Liver (tissue), 9 donors: ENCODE measurements around the gene TFCP2. TPM values are rescaled to one million over a fixed set of nuclear protein-coding genes. Genes with fewer than 3 reads are reported as not detected.

Experiments used
- DNase-seq: peaks from one replicate; pipeline ENCODE4 v3.0.0-alpha.2; 2017; ENCODE audit warnings: low spot score
- H3K27ac ChIP-seq, 2 donors: one replicate each; pipeline ENCODE4 v1.7.0; 2013; ENCODE audit warnings: inconsistent platforms in 2 of 2, low read length in 2 of 2, control low read depth in 1 of 2, low read depth in 1 of 2, mild to moderate bottlenecking in 1 of 2
- H3K27me3 ChIP-seq, 4 donors: one replicate each; pipeline versions ENCODE4 v1.6.1 to v1.7.0; 2013; ENCODE audit warnings: low read length in 3 of 4, inconsistent platforms in 1 of 4, mild to moderate bottlenecking in 1 of 4, moderate library complexity in 1 of 4; ENCODE audit not compliant: control insufficient read depth in 4 of 4, insufficient read depth in 4 of 4
- H3K36me3 ChIP-seq, 4 donors: one replicate each; pipeline versions ENCODE4 v1.6.1 to v1.7.0; 2013; ENCODE audit warnings: low read length in 3 of 4, mild to moderate bottlenecking in 3 of 4, low read depth in 1 of 4, moderate library complexity in 1 of 4; ENCODE audit not compliant: control insufficient read depth in 4 of 4, insufficient read depth in 3 of 4
- H3K4me1 ChIP-seq, 4 donors: one replicate each; pipeline versions ENCODE4 v1.6.1 to v1.7.0; 2013; ENCODE audit warnings: low read length in 3 of 4, mild to moderate bottlenecking in 3 of 4, moderate library complexity in 1 of 4; ENCODE audit not compliant: control insufficient read depth in 4 of 4, insufficient read depth in 4 of 4
- H3K4me3 ChIP-seq, 3 donors: one replicate each; pipeline versions ENCODE4 v1.6.1 to v1.7.0; 2013; ENCODE audit warnings: low read length in 3 of 3, control low read depth in 1 of 3, low read depth in 1 of 3, mild to moderate bottlenecking in 1 of 3
- H3K9ac ChIP-seq, 2 donors: one replicate each; pipeline ENCODE4 v1.7.0; 2013; ENCODE audit warnings: low read length in 2 of 2, mild to moderate bottlenecking in 2 of 2, moderate library complexity in 2 of 2, control low read depth in 1 of 2, low read depth in 1 of 2
- H3K9me3 ChIP-seq, 4 donors: one replicate each; pipeline versions ENCODE4 v1.6.1 to v1.7.0; 2013; ENCODE audit warnings: low read length in 3 of 4; ENCODE audit not compliant: control insufficient read depth in 4 of 4
- EGR1 ChIP-seq, 2 donors: IDR thresholded peaks; 2 replicates each; pipeline ENCODE4 v1.6.1; 2016 to 2018; ENCODE audit warnings: antibody characterized with exemption in 2 of 2, low read depth in 2 of 2
- FOXA1 ChIP-seq: IDR thresholded peaks from 2 replicates; pipeline ENCODE4 v1.6.1; 2016; ENCODE audit warnings: antibody characterized with exemption
- GABPA ChIP-seq, 2 donors: IDR thresholded peaks in 1 of 2; conservative IDR thresholded peaks in 1 of 2; 2 replicates each; pipeline ENCODE4 v1.6.1; 2016; ENCODE audit warnings: antibody characterized with exemption in 2 of 2, mild to moderate bottlenecking in 1 of 2, moderate library complexity in 1 of 2
- HNF4A ChIP-seq, 2 donors: conservative IDR thresholded peaks; 2 replicates each; pipeline ENCODE4 v1.6.1; 2016; ENCODE audit warnings: antibody characterized with exemption in 2 of 2, mild to moderate bottlenecking in 2 of 2
- HNF4G ChIP-seq: IDR thresholded peaks from 2 replicates; pipeline ENCODE4 v1.6.1; 2016; ENCODE audit warnings: antibody characterized with exemption
- JUND ChIP-seq, 2 donors: IDR thresholded peaks; 2 replicates each; pipeline ENCODE4 v1.6.1; 2016; ENCODE audit warnings: antibody characterized with exemption in 2 of 2
- NR2F2 ChIP-seq: IDR thresholded peaks from 2 replicates; pipeline ENCODE4 v1.6.1; 2016; ENCODE audit warnings: antibody characterized with exemption
- RAD21 ChIP-seq, 2 donors: IDR thresholded peaks; 2 replicates each; pipeline ENCODE4 v1.6.1; 2016; ENCODE audit warnings: antibody characterized with exemption in 2 of 2, mild to moderate bottlenecking in 2 of 2
- RXRA ChIP-seq, 2 donors: IDR thresholded peaks; 2 replicates each; pipeline ENCODE4 v1.6.1; 2017 to 2018; ENCODE audit warnings: antibody characterized with exemption in 2 of 2, mild to moderate bottlenecking in 1 of 2
- TAF1 ChIP-seq: conservative IDR thresholded peaks from 2 replicates; pipeline ENCODE4 v1.6.1; 2016; ENCODE audit warnings: antibody characterized with exemption, mild to moderate bottlenecking
- YY1 ChIP-seq: IDR thresholded peaks from 2 replicates; pipeline ENCODE4 v1.6.1; 2016; ENCODE audit warnings: antibody characterized with exemption, mild to moderate bottlenecking
- WGBS: extraction: QIAGEN DNeasy Blood & Tissue Kit; methylation state at CpG from one replicate; pipeline ENCODE4 v1.1.7; 2013; 5-methylcytosine and 5-hydroxymethylcytosine counted together
- polyA plus RNA-seq, 2 donors: library from polyadenylated mRNA; stranded (reverse) in 1 of 2; unstranded in 1 of 2; fragments of 200-250 nt in 1 of 2; fragments of >200 nt in 1 of 2; fragmentation: Nextera tagmentation in 1 of 2; extraction: Ambion mirVana in 1 of 2; gene quantifications; one replicate each; pipeline versions ENCODE4 v1.2.1 to v1.2.3, GENCODE V29; 2013 to 2015
- total RNA-seq, 2 donors: library from RNA; depleted of rRNA; stranded (reverse); fragments of >200 nt; gene quantifications; one replicate each; pipeline ENCODE4 v1.2.3, GENCODE V29; 2014
- TF ChIP-seq, protein P1 (sequence below): fragments of 150-350 bp; IDR thresholded peaks from 2 replicates; pipeline ENCODE4 v1.5.1; 2017; ENCODE audit warnings: improper control_type of control experiment, low read depth, low read length; ENCODE audit not compliant: missing input control
- TF ChIP-seq, protein P2 (sequence below): IDR thresholded peaks from 2 replicates; pipeline ENCODE4 v1.6.1; 2016; ENCODE audit warnings: antibody characterized with exemption, mild to moderate bottlenecking
- TF ChIP-seq, protein P3 (sequence below): IDR thresholded peaks from 2 replicates; pipeline ENCODE4 v1.6.1; 2016; ENCODE audit warnings: antibody characterized with exemption
- TF ChIP-seq, protein P4 (sequence below): IDR thresholded peaks from 2 replicates; pipeline ENCODE4 v1.6.1; 2016; ENCODE audit warnings: antibody characterized with exemption
- donor health status: healthy.
- donor health status: healthy.
- donor health status: healthy.
- donor health status: healthy.
- donor health status: healthy.

The TFCP2 gene
- total and polyA plus RNA-seq, 4 donors: 1.6 to 8.6 (median 5.1) TPM

DNA sequence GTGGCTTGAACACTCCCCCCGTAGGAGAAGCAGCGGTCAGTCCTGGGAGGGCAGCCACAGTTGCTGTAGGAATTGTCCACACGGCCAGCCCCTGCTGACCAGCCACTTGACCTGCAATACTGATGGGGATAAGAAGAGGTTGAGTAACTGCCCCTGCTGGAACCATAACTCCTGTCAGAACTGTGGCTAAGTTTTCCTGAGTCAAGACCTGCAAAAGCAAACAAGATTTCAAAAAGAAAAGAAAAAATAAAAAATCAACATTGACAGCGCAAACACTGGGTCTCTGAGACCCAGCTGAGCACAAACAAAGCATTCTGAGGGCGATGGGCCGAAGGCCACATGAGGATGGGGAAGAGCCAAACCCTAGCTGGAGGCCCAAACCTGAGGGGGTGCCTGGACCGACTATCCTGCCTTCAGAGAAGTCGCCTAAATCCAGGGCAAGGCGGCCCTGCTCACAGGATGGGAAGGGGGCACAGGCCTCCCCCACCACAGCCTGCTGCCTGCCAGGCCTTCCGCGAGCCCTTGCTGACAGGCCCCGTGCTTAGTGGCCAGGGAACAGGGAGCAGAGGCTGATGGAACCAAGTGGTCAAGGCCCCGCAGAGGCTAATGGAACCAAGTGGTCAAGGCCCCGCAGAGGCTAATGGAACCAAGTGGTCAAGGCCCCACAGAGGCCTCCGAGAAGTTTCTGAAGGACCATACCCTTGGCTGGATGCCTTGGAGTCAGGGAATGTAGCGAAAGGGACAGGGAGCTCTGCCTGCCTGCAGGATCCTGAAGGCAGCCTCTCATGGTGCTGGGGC lies 25.8 kb upstream of the TFCP2 start:
- Histone ChIP-seq H3K9me3 (no peaks in the 10 kb centered on the region), H3K4me1 (peaks cover 0 to 2% (median 0%) of the 10 kb centered on the region in 4 donors), H3K4me3 (no peak overlapping the region), H3K36me3 (no peaks in the 10 kb centered on the region), H3K27ac (no peak overlapping the region), H3K27me3 (no peaks in the 10 kb centered on the region), H3K9ac (no peak overlapping the region)
- TF ChIP-seq RXRA (IDR thresholded peaks at IDR 0.05): no peak
- TF ChIP-seq, protein P1, sequence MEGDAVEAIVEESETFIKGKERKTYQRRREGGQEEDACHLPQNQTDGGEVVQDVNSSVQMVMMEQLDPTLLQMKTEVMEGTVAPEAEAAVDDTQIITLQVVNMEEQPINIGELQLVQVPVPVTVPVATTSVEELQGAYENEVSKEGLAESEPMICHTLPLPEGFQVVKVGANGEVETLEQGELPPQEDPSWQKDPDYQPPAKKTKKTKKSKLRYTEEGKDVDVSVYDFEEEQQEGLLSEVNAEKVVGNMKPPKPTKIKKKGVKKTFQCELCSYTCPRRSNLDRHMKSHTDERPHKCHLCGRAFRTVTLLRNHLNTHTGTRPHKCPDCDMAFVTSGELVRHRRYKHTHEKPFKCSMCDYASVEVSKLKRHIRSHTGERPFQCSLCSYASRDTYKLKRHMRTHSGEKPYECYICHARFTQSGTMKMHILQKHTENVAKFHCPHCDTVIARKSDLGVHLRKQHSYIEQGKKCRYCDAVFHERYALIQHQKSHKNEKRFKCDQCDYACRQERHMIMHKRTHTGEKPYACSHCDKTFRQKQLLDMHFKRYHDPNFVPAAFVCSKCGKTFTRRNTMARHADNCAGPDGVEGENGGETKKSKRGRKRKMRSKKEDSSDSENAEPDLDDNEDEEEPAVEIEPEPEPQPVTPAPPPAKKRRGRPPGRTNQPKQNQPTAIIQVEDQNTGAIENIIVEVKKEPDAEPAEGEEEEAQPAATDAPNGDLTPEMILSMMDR: no peak
- TF ChIP-seq, protein P2, sequence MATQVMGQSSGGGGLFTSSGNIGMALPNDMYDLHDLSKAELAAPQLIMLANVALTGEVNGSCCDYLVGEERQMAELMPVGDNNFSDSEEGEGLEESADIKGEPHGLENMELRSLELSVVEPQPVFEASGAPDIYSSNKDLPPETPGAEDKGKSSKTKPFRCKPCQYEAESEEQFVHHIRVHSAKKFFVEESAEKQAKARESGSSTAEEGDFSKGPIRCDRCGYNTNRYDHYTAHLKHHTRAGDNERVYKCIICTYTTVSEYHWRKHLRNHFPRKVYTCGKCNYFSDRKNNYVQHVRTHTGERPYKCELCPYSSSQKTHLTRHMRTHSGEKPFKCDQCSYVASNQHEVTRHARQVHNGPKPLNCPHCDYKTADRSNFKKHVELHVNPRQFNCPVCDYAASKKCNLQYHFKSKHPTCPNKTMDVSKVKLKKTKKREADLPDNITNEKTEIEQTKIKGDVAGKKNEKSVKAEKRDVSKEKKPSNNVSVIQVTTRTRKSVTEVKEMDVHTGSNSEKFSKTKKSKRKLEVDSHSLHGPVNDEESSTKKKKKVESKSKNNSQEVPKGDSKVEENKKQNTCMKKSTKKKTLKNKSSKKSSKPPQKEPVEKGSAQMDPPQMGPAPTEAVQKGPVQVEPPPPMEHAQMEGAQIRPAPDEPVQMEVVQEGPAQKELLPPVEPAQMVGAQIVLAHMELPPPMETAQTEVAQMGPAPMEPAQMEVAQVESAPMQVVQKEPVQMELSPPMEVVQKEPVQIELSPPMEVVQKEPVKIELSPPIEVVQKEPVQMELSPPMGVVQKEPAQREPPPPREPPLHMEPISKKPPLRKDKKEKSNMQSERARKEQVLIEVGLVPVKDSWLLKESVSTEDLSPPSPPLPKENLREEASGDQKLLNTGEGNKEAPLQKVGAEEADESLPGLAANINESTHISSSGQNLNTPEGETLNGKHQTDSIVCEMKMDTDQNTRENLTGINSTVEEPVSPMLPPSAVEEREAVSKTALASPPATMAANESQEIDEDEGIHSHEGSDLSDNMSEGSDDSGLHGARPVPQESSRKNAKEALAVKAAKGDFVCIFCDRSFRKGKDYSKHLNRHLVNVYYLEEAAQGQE: no peak
- no peak for TF ChIP-seq FOXA1
- TF ChIP-seq HNF4A (conservative IDR thresholded peaks at IDR 0.05): no peak
- no peak for TF ChIP-seq HNF4G
- no peak for TF ChIP-seq YY1
- no peak for TF ChIP-seq RAD21 (IDR thresholded peaks at IDR 0.05)
- no peak for TF ChIP-seq EGR1 (IDR thresholded peaks at IDR 0.05; ENCODE audit: low read depth in 2 of 2)
- TF ChIP-seq, protein P3, sequence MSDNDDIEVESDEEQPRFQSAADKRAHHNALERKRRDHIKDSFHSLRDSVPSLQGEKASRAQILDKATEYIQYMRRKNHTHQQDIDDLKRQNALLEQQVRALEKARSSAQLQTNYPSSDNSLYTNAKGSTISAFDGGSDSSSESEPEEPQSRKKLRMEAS: no peak
- DNase-seq: no peak
- WGBS: 91% methylated on average over 16 of the region's 16 CpGs

DNA sequence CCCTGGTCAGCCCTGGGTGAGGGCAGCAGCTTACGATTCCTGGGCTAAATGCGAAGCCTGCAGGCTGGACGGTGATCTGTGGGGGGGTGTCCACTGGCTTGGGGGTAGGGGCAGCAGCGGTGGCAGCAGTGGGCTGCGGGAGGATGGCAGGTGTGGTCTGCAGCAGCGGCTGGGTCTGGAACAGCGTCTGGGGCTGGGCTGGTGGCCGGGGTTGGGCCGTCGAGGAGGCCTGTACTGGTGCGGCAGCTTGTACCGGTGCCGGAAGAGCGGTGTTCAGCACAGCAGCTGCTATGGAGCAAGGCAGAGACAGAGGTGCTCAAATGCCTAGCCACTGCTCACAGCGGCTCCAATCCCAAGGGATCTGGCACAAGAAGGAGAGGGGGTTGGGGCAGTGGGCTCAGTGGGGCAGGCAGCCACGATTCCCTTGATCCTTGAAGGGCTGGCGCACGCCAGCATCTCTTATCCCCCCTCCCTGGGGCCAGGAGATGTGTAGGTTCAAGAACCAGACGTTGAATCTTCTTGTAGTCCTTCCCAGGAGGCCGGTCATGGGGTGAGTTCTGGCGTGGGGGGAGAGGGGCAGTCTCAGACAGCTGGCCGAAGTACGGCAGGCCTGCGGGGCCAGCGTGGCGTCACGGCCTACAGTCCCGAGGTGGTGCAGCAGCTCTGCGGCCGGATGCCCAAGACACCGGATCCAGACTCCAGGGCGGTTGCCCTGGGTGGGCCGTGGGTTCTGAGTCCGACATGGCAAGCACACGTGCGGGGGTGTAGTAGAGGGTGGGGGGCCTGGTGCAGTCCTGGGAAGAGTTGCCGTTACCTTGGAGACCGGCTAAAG lies 25.0 kb upstream of the TFCP2 start:
- Histone ChIP-seq H3K4me1 (peaks cover 0 to 2% (median 0%) of the 10 kb centered on the region in 4 donors), H3K27me3 (no peaks in the 10 kb centered on the region), H3K9me3 (no peaks in the 10 kb centered on the region), H3K36me3 (no peaks in the 10 kb centered on the region), H3K27ac (no peak overlapping the region), H3K4me3 (no peak overlapping the region), H3K9ac (no peak overlapping the region)
- no peak for DNase-seq
- 98% methylated on average over 38 of the region's 38 CpGs for WGBS
- TF ChIP-seq GABPA (IDR thresholded peaks at IDR 0.05 in 1 of 2, conservative IDR thresholded peaks at IDR 0.05 in 1 of 2) (no peak), YY1 (no peak), RAD21 (IDR thresholded peaks at IDR 0.05) (no peak), NR2F2 (no peak), JUND (IDR thresholded peaks at IDR 0.05) (no peak), HNF4G (no peak), HNF4A (conservative IDR thresholded peaks at IDR 0.05) (no peak), TAF1 (no peak), FOXA1 (no peak)
- TF ChIP-seq, protein P1: no peak
- TF ChIP-seq, protein P4, sequence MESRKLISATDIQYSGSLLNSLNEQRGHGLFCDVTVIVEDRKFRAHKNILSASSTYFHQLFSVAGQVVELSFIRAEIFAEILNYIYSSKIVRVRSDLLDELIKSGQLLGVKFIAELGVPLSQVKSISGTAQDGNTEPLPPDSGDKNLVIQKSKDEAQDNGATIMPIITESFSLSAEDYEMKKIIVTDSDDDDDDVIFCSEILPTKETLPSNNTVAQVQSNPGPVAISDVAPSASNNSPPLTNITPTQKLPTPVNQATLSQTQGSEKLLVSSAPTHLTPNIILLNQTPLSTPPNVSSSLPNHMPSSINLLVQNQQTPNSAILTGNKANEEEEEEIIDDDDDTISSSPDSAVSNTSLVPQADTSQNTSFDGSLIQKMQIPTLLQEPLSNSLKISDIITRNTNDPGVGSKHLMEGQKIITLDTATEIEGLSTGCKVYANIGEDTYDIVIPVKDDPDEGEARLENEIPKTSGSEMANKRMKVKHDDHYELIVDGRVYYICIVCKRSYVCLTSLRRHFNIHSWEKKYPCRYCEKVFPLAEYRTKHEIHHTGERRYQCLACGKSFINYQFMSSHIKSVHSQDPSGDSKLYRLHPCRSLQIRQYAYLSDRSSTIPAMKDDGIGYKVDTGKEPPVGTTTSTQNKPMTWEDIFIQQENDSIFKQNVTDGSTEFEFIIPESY: no peak
- TF ChIP-seq, protein P3: no peak
